GM18505 (cell line): ENCODE data around the gene CP.
A peak's percentile ranks its signal among the peaks of the same experiment; 100 is the strongest.
"Not testable (repeated sequence)": the region's sequence is repeated elsewhere in the genome, so short reads cannot be mapped to it uniquely, and the experiment has no call there.

ENCODE experiments used
- ATAC-seq: cut with Tn5 transposase; IDR thresholded peaks from one replicate; pipeline ENCODE4 v1.9.1; 2021; ENCODE audit not compliant: unreplicated experiment
- POLR2A ChIP-seq: IDR thresholded peaks from 4 replicates; pipeline ENCODE4 v1.6.1; 2011; ENCODE audit warnings: borderline replicate concordance; ENCODE audit not compliant: insufficient read depth, insufficient read length; ENCODE audit errors: extremely low read depth

The CP gene

GRCh38 chr3:149221783-149222517, at the start of gene CP:
Gene CP, minus strand, starts transcription at chr3:149221829. Its CDS starts 37 bp downstream, at chr3:149221792.
- ATAC-seq: no peak
- no peak for TF ChIP-seq POLR2A

GRCh38 chr3:149270180-149270579, 48.6 kb upstream of the CP start:
- no peak for ATAC-seq
- TF ChIP-seq POLR2A: no peak

GRCh38 chr3:149269687-149270086, 48.1 kb upstream of the CP start:
- ATAC-seq: no peak
- no peak for TF ChIP-seq POLR2A

GRCh38 chr3:149267565-149267964, 45.9 kb upstream of the CP start:
- TF ChIP-seq POLR2A: no peak
- ATAC-seq: peak; percentile 70

GRCh38 chr3:149266736-149267135, 45.1 kb upstream of the CP start:
- ATAC-seq: no peak
- no peak for TF ChIP-seq POLR2A

- ATAC-seq: no peak
- TF ChIP-seq POLR2A: no peak
These were observed 42.2 kb upstream of the CP start for GRCh38 chr3:149263856-149264255.

- no peak for TF ChIP-seq POLR2A
- no peak for ATAC-seq
These were observed 37.1 kb upstream of the CP start for GRCh38 chr3:149258714-149259113.

GRCh38 chr3:149258298-149258697, 36.7 kb upstream of the CP start:
- TF ChIP-seq POLR2A: no peak
- ATAC-seq: no peak

- no peak for TF ChIP-seq POLR2A
- no peak for ATAC-seq
These were observed 30.6 kb upstream of the CP start for GRCh38 chr3:149252272-149252671.

GRCh38 chr3:149251186-149251585, 29.6 kb upstream of the CP start:
- TF ChIP-seq POLR2A: no peak
- no peak for ATAC-seq

- ATAC-seq: peak; percentile 40
- TF ChIP-seq POLR2A: no peak
These were observed 26.5 kb upstream of the CP start for GRCh38 chr3:149247929-149248691.

GRCh38 chr3:149247008-149247710, 25.5 kb upstream of the CP start:
- TF ChIP-seq POLR2A: no peak
- no peak for ATAC-seq

- TF ChIP-seq POLR2A: no peak
- peak; percentile 70 for ATAC-seq
These were observed 24.3 kb upstream of the CP start for GRCh38 chr3:149245738-149246451.

- TF ChIP-seq POLR2A: no peak
- peak; percentile 66 for ATAC-seq
These were observed 21.9 kb upstream of the CP start for GRCh38 chr3:149243540-149243939.

GRCh38 chr3:149239357-149239936, 17.8 kb upstream of the CP start:
- TF ChIP-seq POLR2A: no peak
- ATAC-seq: no peak

GRCh38 chr3:149238268-149238667, 16.6 kb upstream of the CP start:
- not testable (repeated sequence) for ATAC-seq
